ENCODE results near the gene ZFP36L1. TPM values are rescaled to one million over a fixed set of nuclear protein-coding genes. Genes with fewer than 3 reads are reported as not detected.

ZFP36L1 gene
- polyA plus RNA-seq, 1 donor from 2014 or later: 0.48 TPM

GRCh38 chr14:68823434-68824206 is 30.8 kb upstream of the ZFP36L1 start:
- no peaks in the 10 kb centered on the region for H3K9me2 ChIP-seq (ENCODE audit: insufficient read depth, low read length)
- no peak overlapping the region for H3K27ac ChIP-seq (ENCODE audit: low read length)
- H3K4me3 ChIP-seq (ENCODE audit: low read length): no peak overlapping the region
- H3K79me2 ChIP-seq (replicated peaks; ENCODE audit: insufficient read depth, low read length): no peaks in the 10 kb centered on the region
- TF ChIP-seq SMC3 (conservative IDR thresholded peaks at IDR 0.05; ENCODE audit: poor library complexity) (no peak), POLR2AphosphoS5 (IDR thresholded peaks at IDR 0.05) (no peak), EP300 (conservative IDR thresholded peaks at IDR 0.05; ENCODE audit: poor library complexity, severe bottlenecking) (no peak), EZH2 (IDR thresholded peaks at IDR 0.05; ENCODE audit: borderline replicate concordance, insufficient read depth, low read length, poor library complexity, severe bottlenecking) (no peak), TAF1 (IDR thresholded peaks at IDR 0.05; ENCODE audit: low read depth) (no peak), REST (IDR thresholded peaks at IDR 0.05; ENCODE audit: borderline replicate concordance) (no peak), MXI1 (conservative IDR thresholded peaks at IDR 0.05; ENCODE audit: poor library complexity, severe bottlenecking) (no peak), CTCF (IDR thresholded peaks at IDR 0.05; ENCODE audit: poor library complexity, severe bottlenecking) (no peak), RAD21 (conservative IDR thresholded peaks at IDR 0.05) (no peak)
- H3K27me3 ChIP-seq (ENCODE audit: insufficient read depth, low read depth, low read length): no peaks in the 10 kb centered on the region
- no peaks in the 10 kb centered on the region for H4K20me1 ChIP-seq (ENCODE audit: insufficient read depth)
- no peak overlapping the region for H2AFZ ChIP-seq (ENCODE audit: low read depth, low read length)
- H3K9ac ChIP-seq (ENCODE audit: low read length): no peak overlapping the region
- no peaks in the 10 kb centered on the region for H3K9me3 ChIP-seq (ENCODE audit: low read length)
- no peak overlapping the region for H3K4me2 ChIP-seq (ENCODE audit: low read length)
- H3F3A ChIP-seq (ENCODE audit: insufficient read depth, low read length, poor library complexity, severe bottlenecking): no peaks in the 10 kb centered on the region
- H3K36me3 ChIP-seq (ENCODE audit: insufficient read depth, low read length): no peaks in the 10 kb centered on the region

GRCh38 chr14:68822926-68823325 is 30.1 kb upstream of the ZFP36L1 start:
- Histone ChIP-seq H3K79me2 (replicated peaks; ENCODE audit: insufficient read depth, low read length) (no peaks in the 10 kb centered on the region), H3K9me2 (ENCODE audit: insufficient read depth, low read length) (no peaks in the 10 kb centered on the region), H3K27me3 (ENCODE audit: insufficient read depth, low read depth, low read length) (no peaks in the 10 kb centered on the region), H3K4me2 (ENCODE audit: low read length) (no peak overlapping the region), H3K36me3 (ENCODE audit: insufficient read depth, low read length) (no peaks in the 10 kb centered on the region), H3K9ac (ENCODE audit: low read length) (no peak overlapping the region), H3K9me3 (ENCODE audit: low read length) (no peaks in the 10 kb centered on the region), H3K4me3 (ENCODE audit: low read length) (no peak overlapping the region), H3F3A (ENCODE audit: insufficient read depth, low read length, poor library complexity, severe bottlenecking) (no peaks in the 10 kb centered on the region), H3K27ac (ENCODE audit: low read length) (no peak overlapping the region), H2AFZ (ENCODE audit: low read depth, low read length) (no peak overlapping the region), H4K20me1 (ENCODE audit: insufficient read depth) (no peaks in the 10 kb centered on the region)
- no peak for TF ChIP-seq TAF1 (IDR thresholded peaks at IDR 0.05; ENCODE audit: low read depth)
- TF ChIP-seq SMC3 (conservative IDR thresholded peaks at IDR 0.05; ENCODE audit: poor library complexity): no peak
- TF ChIP-seq RAD21 (conservative IDR thresholded peaks at IDR 0.05): no peak

Data from neural cell (in vitro differentiated cells).